ENCODE data around the gene ASB6. TPM values are rescaled to one million over a fixed set of nuclear protein-coding genes. Genes with fewer than 3 reads are reported as not detected.

The ASB6 gene
- polyA plus RNA-seq, 1 of the 3 experiments (the other 2 are of a cell fraction): 35.9 TPM

GRCh38 chr9:129648092-129648763 is 6.3 kb upstream of the ASB6 start (continued):
- no peak for TF ChIP-seq NRF1 (IDR thresholded peaks at IDR 0.05; ENCODE audit: low read depth, low read length)
- no peak for TF ChIP-seq SIN3A (IDR thresholded peaks at IDR 0.05; ENCODE audit: borderline replicate concordance, low read depth, low read length)
- TF ChIP-seq TEAD4 (IDR thresholded peaks at IDR 0.05; ENCODE audit: borderline replicate concordance, insufficient read depth): no peak
- no peak for TF ChIP-seq FOXJ3 (CRISPR knock-in tag; IDR thresholded peaks at IDR 0.05)

GRCh38 chr9:129647635-129648034 is 5.7 kb upstream of the ASB6 start:
- Histone ChIP-seq H3K9ac (no peak overlapping the region), H3K27me3 (ENCODE audit: insufficient read depth) (no peaks in the 10 kb centered on the region), H3K79me2 (ENCODE audit: insufficient read depth) (no peaks in the 10 kb centered on the region), H3K9me3 (no peaks in the 10 kb centered on the region), H4K20me1 (ENCODE audit: insufficient read depth) (no peaks in the 10 kb centered on the region), H3K27ac (ENCODE audit: low read depth in 2 of 2, low read length in 1 of 2) (no peak overlapping the region; a peak in 1 of 4 replicates), H2AFZ (ENCODE audit: low read depth) (no peak overlapping the region), H3K4me2 (no peak overlapping the region), H3K9me2 (no peaks in the 10 kb centered on the region), H3K36me3 (replicated peaks in 1 of 2; ENCODE audit: control insufficient read depth in 1 of 2, insufficient read depth in 2 of 2, low read length in 1 of 2) (no peaks in the 10 kb centered on the region), H3K4me1 (ENCODE audit: control insufficient read depth in 1 of 2, insufficient read depth in 2 of 2, low read depth in 1 of 2, low read length in 1 of 2) (peaks cover 0 to 33% of the 10 kb centered on the region in 2 experiments; a peak in 2 of 4 replicates), H3F3A (replicated peaks; ENCODE audit: insufficient read depth) (peaks cover 3% of the 10 kb centered on the region), H3K4me3 (ENCODE audit: low read depth in 2 of 2, low read length in 1 of 2) (no peak overlapping the region)
- CTCF ChIA-PET: interaction anchor here (0.8 kb wide), 1 partner anchor 78 kb away, joined by 3 read pairs; no protein-coding TSS in a partner anchor
- POLR2A ChIA-PET: no interaction called here
- no peak for DNase-seq
- 86% methylated on average over 10 of the region's 10 CpGs for WGBS (ENCODE audit: low lambda C conversion rate)
- TF ChIP-seq ZBTB33 (IDR thresholded peaks at IDR 0.05; ENCODE audit: borderline replicate concordance, low read depth) (no peak), ELF1 (IDR thresholded peaks at IDR 0.05) (no peak), CHD2 (IDR thresholded peaks at IDR 0.05; ENCODE audit: low read length, partially characterized antibody) (no peak), IRF3 (IDR thresholded peaks at IDR 0.05; ENCODE audit: low read depth, low read length) (no peak), CTCF (IDR thresholded peaks at IDR 0.05) (no peak), TAF1 (IDR thresholded peaks at IDR 0.05; ENCODE audit: borderline replicate concordance, low read depth, low read length) (no peak), EP300 (IDR thresholded peaks at IDR 0.05; ENCODE audit: borderline replicate concordance in 1 of 2, low read depth in 1 of 2, low read length in 1 of 2) (no peak), PBX3 (IDR thresholded peaks at IDR 0.05) (no peak), MXI1 (IDR thresholded peaks at IDR 0.05; ENCODE audit: low read depth, low read length) (no peak), TEAD4 (IDR thresholded peaks at IDR 0.05; ENCODE audit: borderline replicate concordance, insufficient read depth) (no peak), MAX (IDR thresholded peaks at IDR 0.05; ENCODE audit: low read depth) (no peak), USF2 (IDR thresholded peaks at IDR 0.05; ENCODE audit: borderline replicate concordance, low read depth, low read length) (no peak), POLR2AphosphoS5 (IDR thresholded peaks at IDR 0.05; ENCODE audit: low read depth, low read length) (no peak)
